T1000 (cell line): Measurements from ENCODE around the gene PIPOX.

Source experiments
- DNase-seq: peaks from one replicate; lab custom pipeline; 2025; ENCODE audit warnings: mixed read lengths; lab: John Stamatoyannopoulos, UW

The PIPOX gene

GRCh38 chr17:29019475-29020181 is 23.3 kb upstream of the PIPOX start:
- no peak for DNase-seq

DNA sequence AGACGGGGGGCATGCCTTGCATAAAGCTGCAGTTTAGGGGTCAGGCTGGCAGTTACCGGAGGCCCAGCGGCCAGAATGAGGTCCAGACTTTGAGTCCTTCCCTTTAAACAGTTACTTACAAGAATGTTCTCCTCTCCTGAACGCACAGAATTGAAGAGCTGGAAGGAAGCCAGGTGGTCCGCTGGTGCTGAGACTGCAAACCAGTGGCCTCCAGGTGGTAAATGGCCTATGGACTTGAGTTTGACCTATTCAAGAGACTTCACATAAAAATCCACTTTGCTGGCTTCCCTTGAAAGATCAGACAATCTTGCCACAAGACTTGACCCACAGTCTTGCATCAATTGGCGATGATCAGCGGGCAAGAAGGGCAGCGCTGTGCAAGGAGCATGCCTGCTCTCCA is 22.4 kb upstream of the PIPOX start:
- DNase-seq, result no peak

GRCh38 chr17:29021226-29021625 is 21.7 kb upstream of the PIPOX start:
- DNase-seq, result no peak

GRCh38 chr17:29022074-29022473 is 20.9 kb upstream of the PIPOX start:
- DNase-seq, result no peak

GRCh38 chr17:29024316-29024952 is 18.5 kb upstream of the PIPOX start:
- DNase-seq, result no peak

DNA sequence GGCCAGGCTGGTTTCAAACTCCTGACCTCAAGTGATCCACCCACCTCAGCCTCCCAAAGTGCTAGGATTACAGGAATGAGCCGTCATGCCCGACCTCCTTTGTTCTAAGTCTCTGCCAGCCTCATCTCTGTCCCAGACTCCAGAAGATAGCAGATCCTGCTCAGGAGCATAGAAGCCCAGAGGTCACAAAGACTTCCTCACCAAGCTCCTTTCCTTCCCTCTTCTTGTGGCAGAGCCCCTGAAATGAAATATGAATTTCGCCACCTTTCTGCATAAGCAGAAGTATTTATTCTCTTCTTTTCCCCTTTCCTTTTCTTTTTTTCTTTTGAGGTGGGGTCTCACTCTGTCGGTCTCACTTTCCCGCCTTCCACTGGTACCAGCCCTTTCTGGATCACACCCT is 11.5 kb upstream of the PIPOX start:
- DNase-seq, result no peak

DNA sequence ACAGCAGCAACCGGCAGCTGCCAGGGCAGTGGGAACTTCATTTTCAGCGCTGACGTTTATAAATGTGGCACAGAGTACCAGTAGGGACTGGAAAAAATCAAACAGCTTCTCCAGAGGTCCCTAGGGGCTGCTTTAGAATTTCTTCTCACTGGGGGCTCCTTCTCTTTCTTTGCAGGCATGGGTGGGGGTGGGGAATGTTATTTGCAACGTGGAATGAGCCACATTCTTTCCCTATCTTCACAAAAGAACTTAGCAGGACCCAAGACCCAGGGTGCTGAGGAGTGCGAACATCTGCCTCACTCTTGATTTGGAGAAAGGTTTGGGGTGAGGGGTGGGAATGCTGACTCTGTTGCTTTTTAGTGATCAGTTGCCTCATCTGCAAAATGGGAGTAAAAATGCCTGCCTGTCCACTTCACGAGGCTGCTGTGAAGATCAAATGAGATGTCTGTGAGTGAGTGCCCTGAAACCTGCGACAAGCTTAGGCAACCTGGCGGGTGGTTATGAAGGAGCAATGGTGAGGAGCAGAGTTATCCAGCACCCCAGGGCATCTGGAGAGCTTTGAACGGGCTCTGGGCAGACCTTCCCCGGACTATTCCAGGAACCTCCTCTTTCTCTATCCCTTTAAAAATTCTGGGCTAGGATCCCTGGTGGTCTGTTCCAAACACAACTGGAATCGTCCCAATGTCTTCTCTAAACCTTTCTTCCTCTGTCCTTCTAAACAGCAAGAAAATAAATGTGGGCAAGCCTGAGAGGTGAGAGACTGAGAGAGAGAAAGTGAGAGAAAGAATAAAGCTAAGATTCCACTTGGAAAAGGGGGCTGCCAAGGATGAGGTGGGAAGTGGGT is 10.7 kb upstream of the PIPOX start:
- no peak for DNase-seq

GRCh38 chr17:29032857-29033197 is 10.1 kb upstream of the PIPOX start:
- DNase-seq, result no peak

GRCh38 chr17:29034510-29034909 is 8.4 kb upstream of the PIPOX start:
- DNase-seq, result no peak

GRCh38 chr17:29036584-29036983 is 6.4 kb upstream of the PIPOX start:
- no peak for DNase-seq

- no peak for DNase-seq
These were observed 5.2 kb upstream of the PIPOX start for GRCh38 chr17:29037739-29038084.

- no peak for DNase-seq
These were observed 4.7 kb upstream of the PIPOX start for GRCh38 chr17:29038085-29038795.

- DNase-seq, result no peak
These were observed 3.0 kb upstream of the PIPOX start for GRCh38 chr17:29039764-29040598.

- no peak for DNase-seq
These were observed 1.9 kb upstream of the PIPOX start for GRCh38 chr17:29041091-29041490.

- DNase-seq, result no peak
These were observed 1.4 kb upstream of the PIPOX start for GRCh38 chr17:29041571-29041970.

DNA sequence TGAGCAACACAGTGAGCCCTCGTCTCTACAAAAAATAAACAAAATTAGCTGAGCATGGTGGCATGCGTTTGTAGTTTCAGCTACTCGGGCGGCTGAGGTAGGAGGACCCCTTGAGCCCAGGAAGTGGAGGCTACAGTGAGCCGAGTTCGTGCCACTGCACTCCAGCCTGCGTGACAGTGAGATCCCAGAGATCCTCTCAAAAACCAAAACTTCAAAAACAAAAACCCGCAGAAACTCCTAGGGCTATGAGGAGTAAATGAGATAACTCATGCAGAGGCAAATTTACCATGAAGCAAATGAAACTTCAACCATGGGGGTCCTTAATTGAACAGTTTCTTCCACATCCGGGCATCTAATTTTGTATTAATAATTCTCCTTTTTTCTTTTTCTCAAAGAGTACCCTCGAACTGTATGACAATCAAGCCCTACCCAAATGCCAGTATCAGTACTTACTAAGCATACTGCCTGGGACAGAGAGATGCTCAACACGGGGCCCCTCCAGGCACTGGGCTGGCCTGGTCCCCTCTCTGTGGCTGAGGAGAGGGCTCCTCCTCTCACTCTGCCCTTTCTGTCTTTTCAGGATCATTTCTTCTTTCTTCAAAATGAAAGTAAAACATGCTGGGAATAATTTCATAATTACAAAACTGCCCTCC is 789 bp upstream of the PIPOX start:
- no peak for DNase-seq

- no peak for DNase-seq
These were observed 701 bp downstream of the PIPOX start for GRCh38 chr17:29043539-29044145.

DNA sequence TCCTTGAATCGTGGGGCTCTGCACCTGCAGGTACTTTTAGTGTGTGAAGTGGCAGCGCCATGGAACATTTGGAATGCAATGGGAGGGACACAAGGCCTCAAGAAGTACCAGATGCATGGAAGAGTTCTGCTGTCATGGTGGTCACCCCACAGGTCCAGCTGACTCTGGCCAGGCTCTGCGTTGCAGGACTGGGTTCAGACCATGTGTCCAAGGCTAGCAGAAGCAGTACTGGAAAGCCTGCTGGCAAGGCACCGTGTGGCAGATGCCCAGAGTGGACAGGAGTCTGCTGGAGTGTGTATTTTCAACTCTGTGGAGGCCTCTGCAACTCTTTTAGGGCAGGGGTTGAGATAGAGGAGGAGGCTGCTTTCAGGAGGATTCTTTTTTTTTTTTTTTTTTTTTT is 2.1 kb downstream of the PIPOX start:
- no peak for DNase-seq

GRCh38 chr17:29045734-29046472 is 3.0 kb downstream of the PIPOX start:
- no peak for DNase-seq

- DNase-seq, result no peak
These were observed 3.5 kb downstream of the PIPOX start for GRCh38 chr17:29046473-29046839.
